Testis (tissue), 2 donors: ENCODE data around the gene NLGN1.

Experiments
- CTCF ChIP-seq, 3 experiments: fragments of 450-650 bp in 2 of 3; fragments of 200-600 bp in 1 of 3; sonication (generic) in 1 of 3; IDR thresholded peaks; one replicate each; pipeline ENCODE4 v1.5.1; 2016 to 2019; ENCODE audit warnings: antibody characterized with exemption in 3 of 3, mild to moderate bottlenecking in 2 of 3, moderate library complexity in 1 of 3
- POLR2A ChIP-seq: fragments of 450-650 bp; IDR thresholded peaks from one replicate; pipeline ENCODE4 v1.6.1; 2017; ENCODE audit warnings: antibody characterized with exemption, mild to moderate bottlenecking, moderate library complexity

DNA sequence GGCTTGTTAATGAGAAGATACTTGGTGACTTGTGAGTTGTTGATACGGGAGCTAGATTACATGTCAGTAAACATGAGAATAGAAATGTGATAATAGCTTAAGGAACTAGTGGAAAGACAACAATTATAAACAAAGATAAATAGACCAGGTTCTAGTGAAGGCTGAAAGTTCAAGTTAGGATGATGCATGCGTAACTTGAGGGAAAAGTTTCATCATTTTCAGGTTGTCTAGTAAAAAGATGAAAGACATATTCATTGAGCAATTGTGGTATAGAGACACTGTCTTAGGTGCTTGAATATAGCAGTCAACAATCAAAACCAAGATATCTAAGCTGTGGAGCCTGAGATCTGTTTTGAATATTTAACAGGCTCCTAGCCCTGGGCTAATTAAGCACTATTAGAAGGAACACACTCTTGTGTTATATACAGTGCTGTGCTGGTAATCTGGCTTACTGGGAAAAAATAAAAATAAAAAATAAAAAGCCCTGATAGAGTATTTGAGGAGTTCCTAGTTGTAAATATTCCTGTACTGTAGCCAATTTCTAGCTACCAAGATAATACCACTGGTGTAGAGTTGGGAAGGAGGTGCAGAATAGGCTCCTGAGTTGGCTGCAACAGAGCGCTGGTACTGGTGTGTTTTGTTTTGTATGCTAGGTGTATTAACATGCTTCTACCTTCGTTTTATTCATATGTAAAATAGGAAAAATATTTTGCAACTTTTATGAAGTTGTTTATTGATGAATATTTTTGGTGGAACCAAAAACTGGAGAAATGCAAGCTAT, 68.5 kb downstream of the NLGN1 start:
- TF ChIP-seq CTCF (IDR thresholded peaks at IDR 0.05), result no peak
- TF ChIP-seq POLR2A, result no peak
